PC-3 (cell line): ENCODE results near the gene HPSE2.

Experiments used
- EZH2 ChIP-seq: fragments of 300-600 bp; sonication (generic); IDR thresholded peaks from one replicate; pipeline ENCODE4 v1.6.1; 2017; ENCODE audit warnings: antibody characterized with exemption, mild to moderate bottlenecking, low read length; ENCODE audit not compliant: unreplicated experiment
- EZH2phosphoT487 ChIP-seq: fragments of 300-600 bp; sonication (generic); IDR thresholded peaks from 2 replicates; pipeline ENCODE4 v1.6.1; 2018; ENCODE audit warnings: mild to moderate bottlenecking, antibody characterized with exemption, low read length, borderline replicate concordance
- TF ChIP-seq, protein P1 (sequence below): fragments of 300-600 bp; sonication (generic); conservative IDR thresholded peaks from 2 replicates; pipeline ENCODE4 v1.5.1; 2017; ENCODE audit warnings: antibody characterized with exemption, low read depth, mild to moderate bottlenecking, low read length

DNA sequence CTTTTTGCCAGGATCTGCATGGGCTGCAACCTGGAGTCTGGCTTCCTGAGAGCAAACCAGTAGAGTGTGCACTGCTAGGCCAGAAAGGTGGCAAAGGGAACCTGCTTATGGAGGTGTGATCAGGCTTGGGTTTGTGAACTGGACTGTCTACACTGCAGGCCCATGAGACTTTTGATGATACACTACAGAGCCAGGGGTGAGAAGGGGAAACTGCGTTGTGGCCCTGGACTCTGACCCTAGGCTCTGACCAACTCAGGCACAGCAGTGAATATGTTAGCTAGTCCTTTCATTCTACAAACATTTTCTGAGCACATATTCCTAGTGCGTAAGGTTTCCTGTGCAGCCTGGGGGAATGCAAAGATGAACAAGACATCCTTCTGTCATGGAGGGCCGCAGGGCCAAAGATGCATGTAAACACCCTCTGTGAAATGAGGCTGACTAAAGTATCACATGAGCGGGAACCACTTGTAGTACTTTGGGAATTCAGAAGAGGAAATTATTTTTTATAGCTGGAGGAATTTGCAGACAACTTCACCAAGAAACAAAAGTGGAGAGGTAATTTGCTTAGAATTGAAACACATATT, 725.1 kb downstream of the HPSE2 start:
- TF ChIP-seq, protein P1, sequence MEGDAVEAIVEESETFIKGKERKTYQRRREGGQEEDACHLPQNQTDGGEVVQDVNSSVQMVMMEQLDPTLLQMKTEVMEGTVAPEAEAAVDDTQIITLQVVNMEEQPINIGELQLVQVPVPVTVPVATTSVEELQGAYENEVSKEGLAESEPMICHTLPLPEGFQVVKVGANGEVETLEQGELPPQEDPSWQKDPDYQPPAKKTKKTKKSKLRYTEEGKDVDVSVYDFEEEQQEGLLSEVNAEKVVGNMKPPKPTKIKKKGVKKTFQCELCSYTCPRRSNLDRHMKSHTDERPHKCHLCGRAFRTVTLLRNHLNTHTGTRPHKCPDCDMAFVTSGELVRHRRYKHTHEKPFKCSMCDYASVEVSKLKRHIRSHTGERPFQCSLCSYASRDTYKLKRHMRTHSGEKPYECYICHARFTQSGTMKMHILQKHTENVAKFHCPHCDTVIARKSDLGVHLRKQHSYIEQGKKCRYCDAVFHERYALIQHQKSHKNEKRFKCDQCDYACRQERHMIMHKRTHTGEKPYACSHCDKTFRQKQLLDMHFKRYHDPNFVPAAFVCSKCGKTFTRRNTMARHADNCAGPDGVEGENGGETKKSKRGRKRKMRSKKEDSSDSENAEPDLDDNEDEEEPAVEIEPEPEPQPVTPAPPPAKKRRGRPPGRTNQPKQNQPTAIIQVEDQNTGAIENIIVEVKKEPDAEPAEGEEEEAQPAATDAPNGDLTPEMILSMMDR, result no peak
- TF ChIP-seq EZH2 (no peak), EZH2phosphoT487 (no peak)
